ENCODE measurements around the gene GGA2.

Gene GGA2

DNA sequence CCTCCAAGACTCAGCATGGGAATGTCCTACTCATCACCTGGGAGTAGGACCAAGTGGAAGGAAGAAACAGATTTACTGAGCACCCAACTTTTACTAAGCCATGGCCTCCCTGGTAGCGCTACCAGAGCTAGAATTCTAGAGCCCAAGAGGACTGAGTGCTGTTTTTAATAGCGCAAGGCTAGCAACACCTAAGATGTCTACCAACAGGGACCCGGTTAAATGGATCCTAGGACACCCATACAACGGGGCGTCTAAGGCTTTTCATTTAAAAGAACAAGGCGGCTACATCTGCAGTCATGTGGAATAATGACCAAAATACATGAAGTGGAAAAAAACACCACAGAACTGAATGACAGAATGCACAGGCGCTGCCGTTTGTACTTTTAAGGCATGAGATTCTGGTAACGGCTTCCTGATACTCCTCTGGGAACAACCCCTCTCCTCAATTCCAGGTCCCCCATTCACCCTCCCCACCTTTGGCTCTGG lies 5.1 kb downstream of the GGA2 start:
- no peak for DNase-seq
- Histone ChIP-seq H3K27ac (ENCODE audit: insufficient read depth, low read length, poor library complexity, severe bottlenecking) (no peak overlapping the region), H3K27me3 (replicated peaks; ENCODE audit: control insufficient read depth, insufficient read depth, low read length, poor library complexity, severe bottlenecking) (no peaks in the 10 kb centered on the region), H3K4me3 (ENCODE audit: insufficient read depth, low read depth, low read length, poor library complexity, severe bottlenecking) (no peak overlapping the region), H3K9me3 (ENCODE audit: control insufficient read depth, low read length) (no peaks in the 10 kb centered on the region), H3K4me1 (ENCODE audit: control insufficient read depth, insufficient read depth, low read length, poor library complexity, severe bottlenecking) (peaks cover 41% of the 10 kb centered on the region), H3K36me3 (ENCODE audit: control insufficient read depth, insufficient read depth, low read length) (peaks cover 3% of the 10 kb centered on the region)

- Histone ChIP-seq H3K4me3 (ENCODE audit: insufficient read depth, low read depth, low read length, poor library complexity, severe bottlenecking) (no peak overlapping the region), H3K4me1 (ENCODE audit: control insufficient read depth, insufficient read depth, low read length, poor library complexity, severe bottlenecking) (peaks cover 40% of the 10 kb centered on the region), H3K9me3 (ENCODE audit: control insufficient read depth, low read length) (no peaks in the 10 kb centered on the region), H3K27ac (ENCODE audit: insufficient read depth, low read length, poor library complexity, severe bottlenecking) (peak overlapping the region; percentile 14), H3K27me3 (replicated peaks; ENCODE audit: control insufficient read depth, insufficient read depth, low read length, poor library complexity, severe bottlenecking) (no peaks in the 10 kb centered on the region), H3K36me3 (ENCODE audit: control insufficient read depth, insufficient read depth, low read length) (peaks cover 3% of the 10 kb centered on the region)
- peak; percentile 32 to 56 (median 47) for DNase-seq
These were observed 5.7 kb downstream of the GGA2 start for GRCh38 chr16:23504453-23505179.

DNA sequence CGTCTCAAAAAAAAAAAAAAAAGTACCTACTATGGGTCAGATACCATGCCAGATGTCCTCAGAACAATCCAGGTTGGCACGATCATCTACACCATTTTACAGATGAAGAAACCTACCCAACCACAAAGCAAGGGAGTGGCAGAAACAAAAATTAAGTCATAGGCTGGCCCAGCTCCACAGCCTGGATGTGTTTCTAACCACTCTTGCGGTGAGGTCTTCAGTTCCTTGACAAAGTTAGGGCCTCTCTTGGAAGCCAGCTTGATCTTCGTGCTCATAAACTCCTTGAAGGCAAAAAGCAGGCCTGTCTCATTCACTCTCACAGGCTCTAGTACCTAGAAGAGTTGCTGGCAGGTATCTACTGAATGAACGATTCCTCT lies 6.2 kb downstream of the GGA2 start:
- DNase-seq = no peak
- Histone ChIP-seq H3K27me3 (replicated peaks; ENCODE audit: control insufficient read depth, insufficient read depth, low read length, poor library complexity, severe bottlenecking) (no peaks in the 10 kb centered on the region), H3K36me3 (ENCODE audit: control insufficient read depth, insufficient read depth, low read length) (peaks cover 3% of the 10 kb centered on the region), H3K9me3 (ENCODE audit: control insufficient read depth, low read length) (no peaks in the 10 kb centered on the region), H3K4me1 (ENCODE audit: control insufficient read depth, insufficient read depth, low read length, poor library complexity, severe bottlenecking) (peaks cover 34% of the 10 kb centered on the region), H3K27ac (ENCODE audit: insufficient read depth, low read length, poor library complexity, severe bottlenecking) (no peak overlapping the region), H3K4me3 (ENCODE audit: insufficient read depth, low read depth, low read length, poor library complexity, severe bottlenecking) (no peak overlapping the region)

DNA sequence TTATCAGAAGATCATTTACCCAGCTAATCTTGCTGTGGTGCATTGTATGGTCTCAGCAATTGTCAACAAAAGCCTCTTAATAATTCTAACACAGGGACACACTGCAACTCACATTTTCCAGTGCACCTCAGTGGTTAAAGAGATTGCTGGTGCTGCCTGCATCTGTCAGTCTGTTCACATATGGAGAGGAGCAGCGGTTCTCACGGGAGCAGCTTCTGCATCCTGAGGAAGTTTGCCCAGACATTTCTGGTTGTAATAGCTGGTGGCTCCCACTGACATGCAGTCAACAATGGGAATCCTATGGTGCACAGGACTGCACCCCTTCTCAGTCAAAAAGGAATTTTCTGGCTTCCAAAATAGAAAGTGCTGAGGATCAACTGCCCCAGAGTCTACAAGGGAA lies 7.8 kb downstream of the GGA2 start:
- Histone ChIP-seq H3K36me3 (ENCODE audit: control insufficient read depth, insufficient read depth, low read length) (peaks cover 3% of the 10 kb centered on the region), H3K4me3 (ENCODE audit: insufficient read depth, low read depth, low read length, poor library complexity, severe bottlenecking) (no peak overlapping the region), H3K27me3 (replicated peaks; ENCODE audit: control insufficient read depth, insufficient read depth, low read length, poor library complexity, severe bottlenecking) (no peaks in the 10 kb centered on the region), H3K27ac (ENCODE audit: insufficient read depth, low read length, poor library complexity, severe bottlenecking) (no peak overlapping the region), H3K4me1 (ENCODE audit: control insufficient read depth, insufficient read depth, low read length, poor library complexity, severe bottlenecking) (peaks cover 24% of the 10 kb centered on the region), H3K9me3 (ENCODE audit: control insufficient read depth, low read length) (no peaks in the 10 kb centered on the region)
- no peak for DNase-seq

- H3K27ac ChIP-seq (ENCODE audit: insufficient read depth, low read length, poor library complexity, severe bottlenecking) = no peak overlapping the region
- no peak overlapping the region for H3K4me3 ChIP-seq (ENCODE audit: insufficient read depth, low read depth, low read length, poor library complexity, severe bottlenecking)
- DNase-seq = no peak
- H3K9me3 ChIP-seq (ENCODE audit: control insufficient read depth, low read length) = no peaks in the 10 kb centered on the region
- peaks cover 3% of the 10 kb centered on the region for H3K36me3 ChIP-seq (ENCODE audit: control insufficient read depth, insufficient read depth, low read length)
- peaks cover 16% of the 10 kb centered on the region for H3K4me1 ChIP-seq (ENCODE audit: control insufficient read depth, insufficient read depth, low read length, poor library complexity, severe bottlenecking)
- no peaks in the 10 kb centered on the region for H3K27me3 ChIP-seq (replicated peaks; ENCODE audit: control insufficient read depth, insufficient read depth, low read length, poor library complexity, severe bottlenecking)
These were observed 9.0 kb downstream of the GGA2 start for GRCh38 chr16:23501291-23501690.

DNA sequence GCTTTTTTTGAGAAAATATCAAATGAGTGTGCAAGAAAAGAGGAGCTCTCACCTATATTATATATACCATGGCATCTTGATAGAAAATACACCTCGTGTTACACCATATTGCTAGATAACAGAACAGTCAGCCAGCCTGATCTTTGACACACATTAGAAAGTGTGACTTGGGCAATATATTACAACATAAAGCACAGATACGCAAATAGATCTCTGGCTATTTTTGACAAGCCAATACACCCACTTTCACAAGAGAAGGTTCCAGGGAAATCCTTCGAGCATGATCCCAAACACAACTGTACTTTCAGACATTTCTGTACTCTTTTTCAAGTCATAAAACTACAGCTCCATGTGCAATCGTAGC lies 9.4 kb downstream of the GGA2 start:
- H3K27me3 ChIP-seq (replicated peaks; ENCODE audit: control insufficient read depth, insufficient read depth, low read length, poor library complexity, severe bottlenecking) = no peaks in the 10 kb centered on the region
- no peak for DNase-seq
- H3K36me3 ChIP-seq (ENCODE audit: control insufficient read depth, insufficient read depth, low read length) = peaks cover 3% of the 10 kb centered on the region

DNA sequence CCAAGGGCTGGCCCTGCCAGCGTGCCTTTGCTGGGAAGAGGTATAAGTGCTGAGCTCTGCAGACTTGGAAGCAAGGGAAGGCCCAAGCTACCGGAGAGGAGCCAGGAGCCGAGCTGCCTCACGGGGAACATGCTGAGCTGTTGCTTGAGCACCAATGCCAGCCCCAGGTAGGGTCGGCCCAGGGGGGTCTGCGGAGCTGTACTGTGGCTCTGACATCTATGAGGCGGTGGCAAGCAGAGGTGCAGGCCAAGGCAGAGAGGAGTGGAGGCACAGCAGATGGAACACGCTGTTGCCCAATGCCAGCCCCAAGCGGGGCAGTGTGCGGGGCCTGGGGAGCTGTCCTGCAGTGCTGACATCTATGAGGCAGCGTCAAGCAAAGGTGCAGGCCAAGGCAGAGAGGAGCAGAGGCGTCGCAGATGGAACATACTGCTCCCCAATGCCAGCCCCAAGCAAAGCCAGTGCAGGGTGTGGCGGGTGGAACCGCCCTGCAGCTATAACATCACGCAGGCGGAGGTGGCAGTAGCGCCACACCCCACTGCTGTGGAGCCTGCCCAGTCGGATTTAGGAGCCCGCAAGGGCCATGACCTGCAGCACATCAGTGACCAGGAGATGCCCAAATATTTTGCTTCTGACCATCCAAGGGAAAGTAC lies 10.0 kb downstream of the GGA2 start:
- Histone ChIP-seq H3K27ac (ENCODE audit: insufficient read depth, low read length, poor library complexity, severe bottlenecking) (no peak overlapping the region), H3K4me3 (ENCODE audit: insufficient read depth, low read depth, low read length, poor library complexity, severe bottlenecking) (no peak overlapping the region), H3K36me3 (ENCODE audit: control insufficient read depth, insufficient read depth, low read length) (peaks cover 8% of the 10 kb centered on the region), H3K9me3 (ENCODE audit: control insufficient read depth, low read length) (no peaks in the 10 kb centered on the region), H3K27me3 (replicated peaks; ENCODE audit: control insufficient read depth, insufficient read depth, low read length, poor library complexity, severe bottlenecking) (no peaks in the 10 kb centered on the region), H3K4me1 (ENCODE audit: control insufficient read depth, insufficient read depth, low read length, poor library complexity, severe bottlenecking) (peaks cover 10% of the 10 kb centered on the region)
- no peak for DNase-seq

More for the DNA sequence above, 9.4 kb downstream of the GGA2 start:
- H3K27ac ChIP-seq (ENCODE audit: insufficient read depth, low read length, poor library complexity, severe bottlenecking) = no peak overlapping the region
- H3K4me1 ChIP-seq (ENCODE audit: control insufficient read depth, insufficient read depth, low read length, poor library complexity, severe bottlenecking) = peaks cover 12% of the 10 kb centered on the region
- H3K9me3 ChIP-seq (ENCODE audit: control insufficient read depth, low read length) = no peaks in the 10 kb centered on the region
- no peak overlapping the region for H3K4me3 ChIP-seq (ENCODE audit: insufficient read depth, low read depth, low read length, poor library complexity, severe bottlenecking)

DNA sequence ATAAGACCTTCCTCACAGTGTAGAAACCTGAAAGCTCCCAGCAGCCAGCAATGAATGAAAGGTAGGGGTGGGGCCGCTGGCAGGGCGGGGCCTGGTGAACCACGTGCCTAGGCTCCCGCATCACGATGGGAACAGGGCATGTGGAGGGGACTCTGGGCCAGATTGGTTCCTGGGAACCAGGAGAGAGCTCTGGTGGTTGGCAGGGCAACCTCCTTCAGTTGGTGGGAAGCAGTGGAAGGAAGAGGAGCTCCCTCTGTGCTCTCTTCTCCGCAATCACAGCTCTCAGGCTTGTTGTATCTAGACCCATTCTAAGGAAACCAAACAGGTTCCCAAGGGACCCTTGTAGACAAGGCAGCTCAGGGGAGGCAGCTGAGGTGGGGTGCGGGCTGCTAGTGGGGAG lies 10.5 kb downstream of the GGA2 start:
- no peaks in the 10 kb centered on the region for H3K9me3 ChIP-seq (ENCODE audit: control insufficient read depth, low read length)
- H3K27ac ChIP-seq (ENCODE audit: insufficient read depth, low read length, poor library complexity, severe bottlenecking) = no peak overlapping the region
- peaks cover 13% of the 10 kb centered on the region for H3K36me3 ChIP-seq (ENCODE audit: control insufficient read depth, insufficient read depth, low read length)
- no peak for DNase-seq
- H3K4me3 ChIP-seq (ENCODE audit: insufficient read depth, low read depth, low read length, poor library complexity, severe bottlenecking) = no peak overlapping the region
- peaks cover 4% of the 10 kb centered on the region for H3K4me1 ChIP-seq (ENCODE audit: control insufficient read depth, insufficient read depth, low read length, poor library complexity, severe bottlenecking)
- no peaks in the 10 kb centered on the region for H3K27me3 ChIP-seq (replicated peaks; ENCODE audit: control insufficient read depth, insufficient read depth, low read length, poor library complexity, severe bottlenecking)

- Histone ChIP-seq H3K36me3 (ENCODE audit: control insufficient read depth, insufficient read depth, low read length) (peaks cover 23% of the 10 kb centered on the region), H3K4me1 (ENCODE audit: control insufficient read depth, insufficient read depth, low read length, poor library complexity, severe bottlenecking) (no peaks in the 10 kb centered on the region), H3K27me3 (replicated peaks; ENCODE audit: control insufficient read depth, insufficient read depth, low read length, poor library complexity, severe bottlenecking) (no peaks in the 10 kb centered on the region), H3K4me3 (ENCODE audit: insufficient read depth, low read depth, low read length, poor library complexity, severe bottlenecking) (no peak overlapping the region), H3K27ac (ENCODE audit: insufficient read depth, low read length, poor library complexity, severe bottlenecking) (no peak overlapping the region), H3K9me3 (ENCODE audit: control insufficient read depth, low read length) (no peaks in the 10 kb centered on the region)
- no peak for DNase-seq
These were observed 11.4 kb downstream of the GGA2 start for GRCh38 chr16:23498863-23499262.

DNA sequence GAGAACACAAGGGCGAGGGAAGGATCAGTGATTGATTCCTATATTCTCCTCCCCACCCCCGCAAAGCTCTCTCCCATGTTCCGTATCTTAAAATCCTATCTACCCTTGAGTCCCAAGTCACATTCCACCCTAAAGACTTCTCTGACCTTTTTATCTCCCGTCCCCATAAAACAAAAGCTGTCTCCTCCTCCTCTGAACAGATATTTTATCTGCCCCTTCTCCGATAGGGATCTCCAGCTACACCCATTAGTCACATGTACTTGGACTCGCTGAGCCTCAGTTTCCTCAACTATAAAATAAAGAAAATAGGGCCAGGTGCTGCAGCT lies 12.8 kb downstream of the GGA2 start:
- Histone ChIP-seq H3K9me3 (ENCODE audit: control insufficient read depth, low read length) (no peaks in the 10 kb centered on the region), H3K4me3 (ENCODE audit: insufficient read depth, low read depth, low read length, poor library complexity, severe bottlenecking) (no peak overlapping the region), H3K4me1 (ENCODE audit: control insufficient read depth, insufficient read depth, low read length, poor library complexity, severe bottlenecking) (no peaks in the 10 kb centered on the region), H3K27ac (ENCODE audit: insufficient read depth, low read length, poor library complexity, severe bottlenecking) (no peak overlapping the region), H3K36me3 (ENCODE audit: control insufficient read depth, insufficient read depth, low read length) (peaks cover 36% of the 10 kb centered on the region), H3K27me3 (replicated peaks; ENCODE audit: control insufficient read depth, insufficient read depth, low read length, poor library complexity, severe bottlenecking) (no peaks in the 10 kb centered on the region)
- DNase-seq = no peak

Measured in effector memory CD4-positive, alpha-beta T cell (primary cell).